GM12892 (cell line): Measurements from ENCODE around the gene LRWD1.
A peak's percentile ranks its signal among the peaks of the same experiment; 100 is the strongest.

Source experiments
- POLR2A ChIP-seq: IDR thresholded peaks from 2 replicates; pipeline ENCODE4 v1.6.1; 2011; ENCODE audit warnings: low read depth, low read length, control low read depth
- POLR2AphosphoS5 ChIP-seq: IDR thresholded peaks from 2 replicates; pipeline ENCODE4 v1.6.1; 2011; ENCODE audit warnings: low read depth, low read length, control low read depth

DNA sequence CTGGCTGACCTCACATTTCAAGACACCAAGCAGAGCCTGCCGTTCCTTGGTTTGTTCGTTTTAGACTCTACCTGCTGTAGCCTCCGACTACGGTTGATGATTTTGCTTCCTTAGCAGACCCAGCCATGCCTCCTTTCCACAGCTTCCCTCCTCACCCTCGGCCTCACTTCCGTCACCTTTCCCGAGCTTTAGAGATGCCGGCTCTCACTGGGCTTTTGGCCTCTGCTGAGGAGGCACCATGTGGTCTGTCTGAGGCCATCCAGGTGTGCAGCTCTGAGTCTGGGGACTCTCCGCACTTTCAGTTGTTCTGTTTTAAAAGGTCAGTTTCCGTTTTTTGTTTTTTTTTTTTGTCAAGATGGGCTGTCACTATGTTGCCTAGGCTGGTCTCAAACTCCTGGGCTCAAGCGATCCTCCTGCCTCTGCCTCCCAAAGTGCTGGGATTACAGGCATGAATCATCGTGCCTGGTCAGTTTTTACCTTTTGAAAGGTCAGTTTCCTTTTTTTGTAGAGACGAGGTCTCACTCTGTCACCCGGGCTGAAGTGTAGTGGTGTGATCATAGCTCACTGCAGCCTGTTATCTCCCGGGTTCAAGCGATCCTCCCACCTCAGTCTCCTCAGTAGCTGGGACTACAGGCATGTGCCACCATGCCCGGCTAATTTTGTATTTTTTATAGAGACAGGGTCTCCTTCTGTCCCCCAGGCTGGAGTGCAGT lies 19.7 kb upstream of the LRWD1 start:
- TF ChIP-seq POLR2A (peak; percentile 51; the same call in 1 of the 2 replicates), POLR2AphosphoS5 (peak; percentile 35; the same call in 1 of the 2 replicates)
